Lung (tissue), 12 donors: ENCODE measurements around the gene DOCK2. TPM values are rescaled to one million over a fixed set of nuclear protein-coding genes. Genes with fewer than 3 reads are reported as not detected.

Experiments
- ATAC-seq: fragments of 200-7000 bp; cut with Tn5 transposase; one replicate; pipeline ENCODE4 v1.9.1; 2020; ENCODE audit warnings: moderate number of reproducible peaks; ENCODE audit not compliant: insufficient read depth, low FRiP score
- DNase-seq, 3 donors: peaks; one replicate each; pipeline ENCODE4 v3.0.0-alpha.2; 2013 to 2017
- H3K27ac ChIP-seq, 2 donors: one replicate each; pipeline ENCODE4 v1.5.1; 2013; ENCODE audit warnings: mild to moderate bottlenecking in 2 of 2, moderate library complexity in 2 of 2, control low read depth in 1 of 2, inconsistent platforms in 1 of 2, low read depth in 1 of 2, low read length in 1 of 2
- H3K27me3 ChIP-seq, 3 donors: one replicate each; pipeline ENCODE4 v1.5.1; 2013; ENCODE audit warnings: low read length in 2 of 3; ENCODE audit not compliant: control insufficient read depth in 3 of 3, insufficient read depth in 3 of 3
- H3K36me3 ChIP-seq, 4 donors: one replicate each; pipeline ENCODE4 v1.5.1; 2013; ENCODE audit warnings: low read length in 4 of 4, mild to moderate bottlenecking in 1 of 4, moderate library complexity in 1 of 4; ENCODE audit not compliant: control insufficient read depth in 4 of 4, insufficient read depth in 4 of 4
- H3K4me1 ChIP-seq, 5 donors: one replicate each; pipeline ENCODE4 v1.5.1; 2013; ENCODE audit warnings: low read length in 5 of 5, mild to moderate bottlenecking in 2 of 5, moderate library complexity in 1 of 5; ENCODE audit not compliant: control insufficient read depth in 5 of 5, insufficient read depth in 5 of 5
- H3K4me3 ChIP-seq: one replicate; pipeline ENCODE4 v1.5.1; 2013; ENCODE audit warnings: mild to moderate bottlenecking, control low read depth, moderate library complexity
- H3K9ac ChIP-seq, 2 donors: one replicate each; pipeline ENCODE4 v1.5.1; 2013; ENCODE audit warnings: low read length in 2 of 2, control low read depth in 1 of 2; ENCODE audit not compliant: insufficient read depth in 1 of 2
- H3K9me3 ChIP-seq, 4 donors: one replicate each; pipeline ENCODE4 v1.5.1; 2013; ENCODE audit warnings: low read length in 3 of 4, mild to moderate bottlenecking in 1 of 4, moderate library complexity in 1 of 4; ENCODE audit not compliant: control insufficient read depth in 4 of 4, insufficient read depth in 3 of 4
- CTCF ChIP-seq: IDR thresholded peaks from 2 replicates; pipeline ENCODE4 v1.5.1; 2012; ENCODE audit warnings: mild to moderate bottlenecking; ENCODE audit errors: control extremely low read depth, extremely low read depth
- WGBS, 2 donors: extraction: QIAGEN DNeasy Blood & Tissue Kit; methylation state at CpG; one replicate each; pipeline ENCODE4 v1.1.7; 2013; 5-methylcytosine and 5-hydroxymethylcytosine counted together
- polyA plus RNA-seq, 2 donors: library from polyadenylated mRNA; stranded (reverse); fragments of 200-250 nt; gene quantifications; one replicate each; pipeline ENCODE4 v1.2.1, GENCODE V29; 2013
- total RNA-seq, 2 donors: library from RNA; depleted of rRNA in 1 of 2; stranded (reverse); fragments of >200 nt in 1 of 2; gene quantifications; one replicate each; pipeline ENCODE4 v1.2.1, GENCODE V29; 2014 to 2021
- donor health status: control.
- donor health status: control.
- donor health status: Bipolar disorder and iron deficiency.
- donor health status: healthy.
- donor health status: DM: yes; HTN: yes; CAD: no.

Gene DOCK2
- total and polyA plus RNA-seq, 4 donors = 9.6 to 66.6 (median 43.4) TPM

GRCh38 chr5:169695025-169695625 lies 58.0 kb downstream of the DOCK2 start:
- H3K9ac ChIP-seq = no peak overlapping the region

GRCh38 chr5:169695919-169696490 lies 58.9 kb downstream of the DOCK2 start:
- no peak for ATAC-seq
- H3K27ac ChIP-seq = no peak overlapping the region
- H3K4me3 ChIP-seq = no peak overlapping the region
- no peaks in the 10 kb centered on the region for H3K27me3 ChIP-seq
- H3K4me1 ChIP-seq = peaks cover 0 to 4% (median 0%) of the 10 kb centered on the region in 5 donors
- DNase-seq = no peak
- no peak for TF ChIP-seq CTCF
- H3K36me3 ChIP-seq = peaks cover 0 to 2% (median 0%) of the 10 kb centered on the region in 4 donors
- no peak overlapping the region for H3K9ac ChIP-seq
- 78 to 89% methylated on average over 8 of the region's 8 CpGs for WGBS, 2 donors
- peaks cover 0 to 2% (median 0%) of the 10 kb centered on the region in 4 donors for H3K9me3 ChIP-seq

More at GRCh38 chr5:169695025-169695625, 58.0 kb downstream of the DOCK2 start:
- no peak for TF ChIP-seq CTCF
- Histone ChIP-seq H3K4me3 (no peak overlapping the region), H3K27ac (no peak overlapping the region), H3K36me3 (peaks cover 0 to 2% (median 0%) of the 10 kb centered on the region in 4 donors), H3K4me1 (peaks cover 0 to 4% (median 0%) of the 10 kb centered on the region in 5 donors), H3K27me3 (no peaks in the 10 kb centered on the region), H3K9me3 (peaks cover 0 to 2% (median 0%) of the 10 kb centered on the region in 4 donors)
- no peak for DNase-seq
- WGBS, 2 donors = 79 to 90% methylated on average over 6 of the region's 6 CpGs
- ATAC-seq = no peak

GRCh38 chr5:169696621-169697510 lies 59.8 kb downstream of the DOCK2 start:
- 85 to 92% methylated on average over 6 of the region's 6 CpGs for WGBS, 2 donors
- H3K9ac ChIP-seq = no peak overlapping the region
- DNase-seq = no peak
- no peak overlapping the region for H3K4me3 ChIP-seq
- no peak for ATAC-seq
- H3K4me1 ChIP-seq = no peaks in the 10 kb centered on the region
- no peak for TF ChIP-seq CTCF
- H3K27me3 ChIP-seq = no peaks in the 10 kb centered on the region
- peaks cover 0 to 2% (median 0%) of the 10 kb centered on the region in 4 donors for H3K9me3 ChIP-seq
- peaks cover 0 to 2% (median 0%) of the 10 kb centered on the region in 4 donors for H3K36me3 ChIP-seq
- no peak overlapping the region for H3K27ac ChIP-seq
